NCI-H2081 treated with DMSO at 0.1 percent for 48 hours (cell line): ENCODE results near the gene ABCA1.
"Not testable (repeated sequence)": the region's sequence is repeated elsewhere in the genome, so short reads cannot be mapped to it uniquely, and the experiment has no call there.

Experiments
- DNase-seq: peaks from one replicate; lab custom pipeline; 2025; lab: John Stamatoyannopoulos, UW

The ABCA1 gene, protein sequence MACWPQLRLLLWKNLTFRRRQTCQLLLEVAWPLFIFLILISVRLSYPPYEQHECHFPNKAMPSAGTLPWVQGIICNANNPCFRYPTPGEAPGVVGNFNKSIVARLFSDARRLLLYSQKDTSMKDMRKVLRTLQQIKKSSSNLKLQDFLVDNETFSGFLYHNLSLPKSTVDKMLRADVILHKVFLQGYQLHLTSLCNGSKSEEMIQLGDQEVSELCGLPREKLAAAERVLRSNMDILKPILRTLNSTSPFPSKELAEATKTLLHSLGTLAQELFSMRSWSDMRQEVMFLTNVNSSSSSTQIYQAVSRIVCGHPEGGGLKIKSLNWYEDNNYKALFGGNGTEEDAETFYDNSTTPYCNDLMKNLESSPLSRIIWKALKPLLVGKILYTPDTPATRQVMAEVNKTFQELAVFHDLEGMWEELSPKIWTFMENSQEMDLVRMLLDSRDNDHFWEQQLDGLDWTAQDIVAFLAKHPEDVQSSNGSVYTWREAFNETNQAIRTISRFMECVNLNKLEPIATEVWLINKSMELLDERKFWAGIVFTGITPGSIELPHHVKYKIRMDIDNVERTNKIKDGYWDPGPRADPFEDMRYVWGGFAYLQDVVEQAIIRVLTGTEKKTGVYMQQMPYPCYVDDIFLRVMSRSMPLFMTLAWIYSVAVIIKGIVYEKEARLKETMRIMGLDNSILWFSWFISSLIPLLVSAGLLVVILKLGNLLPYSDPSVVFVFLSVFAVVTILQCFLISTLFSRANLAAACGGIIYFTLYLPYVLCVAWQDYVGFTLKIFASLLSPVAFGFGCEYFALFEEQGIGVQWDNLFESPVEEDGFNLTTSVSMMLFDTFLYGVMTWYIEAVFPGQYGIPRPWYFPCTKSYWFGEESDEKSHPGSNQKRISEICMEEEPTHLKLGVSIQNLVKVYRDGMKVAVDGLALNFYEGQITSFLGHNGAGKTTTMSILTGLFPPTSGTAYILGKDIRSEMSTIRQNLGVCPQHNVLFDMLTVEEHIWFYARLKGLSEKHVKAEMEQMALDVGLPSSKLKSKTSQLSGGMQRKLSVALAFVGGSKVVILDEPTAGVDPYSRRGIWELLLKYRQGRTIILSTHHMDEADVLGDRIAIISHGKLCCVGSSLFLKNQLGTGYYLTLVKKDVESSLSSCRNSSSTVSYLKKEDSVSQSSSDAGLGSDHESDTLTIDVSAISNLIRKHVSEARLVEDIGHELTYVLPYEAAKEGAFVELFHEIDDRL (N-terminal part only)

DNA sequence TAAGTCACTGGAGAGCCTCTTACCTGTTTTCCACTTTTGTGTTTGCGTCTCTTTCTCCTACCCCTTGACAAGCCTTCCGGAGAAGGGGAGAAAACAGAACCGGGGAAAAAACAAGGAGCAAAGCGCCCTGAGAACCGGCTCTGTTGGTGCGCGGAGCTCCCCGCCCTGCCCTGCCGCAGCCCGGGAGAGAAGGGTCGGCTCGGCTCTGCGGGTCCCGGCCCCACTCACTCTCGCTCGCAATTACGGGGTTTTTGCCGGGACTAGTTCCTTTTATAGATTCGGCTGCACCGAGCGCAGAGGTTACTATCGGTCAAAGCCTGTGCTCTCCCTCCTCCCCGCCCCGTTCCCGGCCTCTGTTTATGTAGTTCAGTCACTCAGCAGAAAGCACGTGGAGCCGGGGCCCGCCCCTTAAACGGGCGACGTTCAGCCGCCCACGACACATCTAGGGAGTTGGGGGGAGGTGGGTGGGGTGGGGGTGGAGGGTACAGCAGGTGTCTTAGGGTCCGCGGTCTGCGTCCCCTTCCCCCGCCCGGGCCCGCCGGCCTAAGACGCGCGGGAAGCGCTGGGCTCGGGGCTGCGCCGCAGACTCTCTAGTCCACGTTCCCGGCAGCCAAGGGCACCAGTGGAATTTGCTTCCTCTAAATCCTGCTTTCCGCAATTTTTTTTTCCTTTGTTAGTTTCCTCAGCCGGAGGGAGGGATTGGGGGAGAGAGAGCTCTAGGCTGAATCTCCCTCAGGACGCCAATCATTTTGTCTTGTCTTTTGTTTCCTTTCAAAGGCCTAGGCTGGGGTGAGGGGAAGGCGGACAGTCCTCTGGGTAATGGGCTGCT, at the start of gene ABCA1:
Gene ABCA1 (minus strand): TSS at position 244 of the 829 bp plus-strand sequence. CDS start 24,476 bp downstream, outside the sequence.
- no peak for DNase-seq

DNA sequence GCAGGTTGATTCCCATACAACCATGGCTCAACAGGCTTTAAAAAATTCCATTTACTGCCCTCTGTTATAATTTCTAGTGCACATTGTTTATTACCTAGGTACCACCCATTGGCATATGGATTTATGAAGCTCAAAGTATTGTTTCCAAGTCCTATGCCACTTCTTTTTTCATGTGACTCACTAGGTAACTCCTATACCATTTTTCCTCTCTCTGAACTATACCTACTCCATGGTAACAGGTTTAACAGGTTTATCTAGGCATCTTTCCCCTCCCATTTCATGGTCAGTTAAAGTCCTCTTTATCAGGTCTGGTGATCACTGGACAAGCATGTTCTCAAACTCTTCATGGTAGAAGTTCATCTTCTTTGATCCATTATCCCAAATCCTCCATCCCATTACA, 49.6 kb upstream of the ABCA1 start:
- no peak for DNase-seq

DNA sequence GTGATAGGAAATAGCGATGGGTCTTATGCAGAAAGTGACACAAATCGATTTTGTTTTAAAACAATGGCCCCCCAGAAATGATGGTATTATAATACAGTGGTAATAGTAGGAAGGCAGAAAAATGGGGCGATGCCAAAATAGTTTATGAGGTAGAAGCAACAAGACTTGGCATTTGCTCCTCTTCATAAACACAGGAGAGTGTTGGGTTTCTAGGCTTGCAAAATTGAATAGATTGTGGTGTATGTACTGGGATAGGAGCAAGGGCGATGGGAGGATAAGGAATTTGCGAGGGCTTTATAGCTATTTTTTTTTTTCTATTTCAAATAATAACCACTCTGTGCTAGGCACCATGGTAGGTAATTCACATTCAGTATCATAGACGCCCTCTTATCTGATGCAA, 49.2 kb upstream of the ABCA1 start:
- DNase-seq: no peak

DNA sequence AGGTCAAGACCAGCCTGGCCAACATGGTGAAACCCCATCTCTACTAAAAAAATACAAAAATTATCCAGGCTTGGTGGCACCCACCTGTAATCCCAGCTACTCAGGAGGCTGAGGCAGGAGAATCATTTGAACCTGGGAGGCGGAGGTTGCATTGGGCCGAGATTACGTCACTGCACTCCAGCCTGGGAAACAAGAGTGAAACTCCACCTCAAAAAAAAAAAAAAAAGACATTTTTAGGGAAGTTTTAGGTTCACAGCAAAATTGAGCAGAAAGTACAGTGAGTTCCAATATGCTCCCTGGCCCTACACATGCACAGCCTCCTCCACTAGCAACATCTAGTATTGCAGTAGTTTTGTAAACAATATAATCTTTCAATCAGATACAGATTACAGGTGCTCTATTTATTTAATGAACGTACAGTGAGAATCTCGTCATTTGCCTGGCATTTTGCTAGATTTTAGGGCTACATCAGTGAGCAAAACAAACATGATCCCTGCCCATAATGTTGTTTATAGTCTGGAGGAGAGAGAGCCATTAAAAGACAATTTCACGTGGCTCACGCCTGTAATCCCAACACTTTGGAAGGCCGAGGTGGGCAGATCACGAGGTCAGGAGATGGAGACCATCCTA, 48.1 kb upstream of the ABCA1 start:
- not testable (repeated sequence) for DNase-seq

DNA sequence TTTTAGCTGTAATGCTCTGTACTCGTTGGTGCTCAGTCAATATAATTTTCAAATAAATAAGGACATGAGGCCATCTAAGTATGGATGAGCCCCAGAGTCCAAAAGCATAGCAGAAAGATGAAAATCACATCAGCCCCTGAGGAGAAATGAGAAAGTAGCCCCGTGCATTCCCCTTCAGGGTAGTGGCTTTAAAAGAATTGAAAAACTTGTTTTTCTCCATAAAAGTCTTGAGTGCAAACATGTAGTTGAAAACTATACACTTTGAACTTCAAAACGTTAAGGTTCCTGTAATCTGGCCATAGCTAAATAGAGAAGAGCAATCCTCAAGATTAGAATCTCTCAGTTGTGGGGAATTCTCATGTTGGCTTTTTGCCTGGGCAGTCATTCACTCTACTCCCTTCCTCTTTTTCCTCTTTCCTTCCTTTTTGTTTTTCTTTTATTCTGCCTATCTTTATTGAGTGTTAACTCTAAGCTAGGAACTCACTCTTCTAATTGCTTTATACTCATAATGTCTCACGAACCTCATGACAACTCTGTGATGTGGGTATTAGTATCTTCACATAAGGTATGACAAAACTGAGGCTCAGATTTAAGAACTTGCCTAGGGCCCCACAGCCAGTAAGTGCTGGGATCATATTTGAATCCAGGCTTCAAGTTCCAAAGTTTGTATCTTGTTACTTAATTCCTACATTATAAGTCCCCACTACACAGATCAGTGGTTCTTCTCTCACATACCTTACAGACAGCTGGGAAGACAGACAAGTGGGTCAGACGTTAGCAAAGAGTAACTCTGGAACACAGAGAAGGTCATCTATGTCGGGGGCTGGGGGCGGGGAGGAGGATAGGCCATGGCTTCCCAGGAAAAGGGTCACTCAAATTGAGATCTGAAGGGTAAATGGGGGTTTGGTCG, 46.4 kb upstream of the ABCA1 start:
- no peak for DNase-seq

DNA sequence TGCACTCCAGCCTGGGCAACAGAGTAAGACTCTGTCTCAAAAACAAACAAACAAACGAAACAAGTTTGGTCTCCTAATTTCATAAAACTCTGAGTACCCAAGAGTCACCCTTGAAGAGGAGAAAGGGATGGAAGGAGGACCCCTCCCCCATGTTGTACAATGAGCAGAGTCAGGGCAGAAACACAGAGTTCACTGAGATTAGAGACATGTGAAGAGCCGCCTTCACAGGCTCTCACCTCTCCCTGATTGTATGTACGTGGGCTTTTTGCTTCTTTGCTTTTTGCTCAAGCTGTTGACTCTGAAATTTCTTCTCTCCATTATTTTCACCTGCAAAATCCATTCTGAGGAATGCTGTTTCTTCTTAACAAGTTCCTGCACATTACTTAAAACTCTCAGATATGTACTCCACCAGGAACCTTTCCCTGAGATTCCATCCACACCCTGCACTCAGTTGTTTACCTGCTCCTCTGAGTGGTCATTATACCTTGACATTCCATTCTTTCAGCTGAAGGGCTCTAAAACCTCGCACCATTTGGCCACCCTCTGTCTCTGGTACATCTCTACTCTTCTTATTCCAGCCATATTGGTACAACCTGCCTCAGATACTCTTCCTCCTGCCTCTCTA, 44.4 kb upstream of the ABCA1 start:
- no peak for DNase-seq

DNA sequence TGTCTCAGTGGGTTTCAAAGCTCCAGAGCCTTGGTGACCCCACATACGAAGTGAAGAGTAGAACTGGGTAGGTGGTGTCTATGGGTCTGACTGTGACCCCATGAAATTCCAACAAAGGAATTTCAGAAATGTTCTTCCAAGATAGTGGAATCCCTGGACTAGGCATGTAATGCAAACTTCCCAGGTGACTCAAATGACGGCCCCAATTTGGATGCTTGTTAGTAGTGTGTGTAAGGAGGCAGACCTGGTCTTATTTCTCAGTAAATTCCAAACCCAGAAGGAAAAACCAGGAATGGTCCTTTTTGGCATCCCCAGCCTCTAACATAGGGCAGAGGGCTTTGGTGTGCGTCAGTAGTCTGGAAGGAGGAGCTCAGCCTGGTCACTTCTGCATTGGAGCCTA, 43.6 kb upstream of the ABCA1 start:
- no peak for DNase-seq

DNA sequence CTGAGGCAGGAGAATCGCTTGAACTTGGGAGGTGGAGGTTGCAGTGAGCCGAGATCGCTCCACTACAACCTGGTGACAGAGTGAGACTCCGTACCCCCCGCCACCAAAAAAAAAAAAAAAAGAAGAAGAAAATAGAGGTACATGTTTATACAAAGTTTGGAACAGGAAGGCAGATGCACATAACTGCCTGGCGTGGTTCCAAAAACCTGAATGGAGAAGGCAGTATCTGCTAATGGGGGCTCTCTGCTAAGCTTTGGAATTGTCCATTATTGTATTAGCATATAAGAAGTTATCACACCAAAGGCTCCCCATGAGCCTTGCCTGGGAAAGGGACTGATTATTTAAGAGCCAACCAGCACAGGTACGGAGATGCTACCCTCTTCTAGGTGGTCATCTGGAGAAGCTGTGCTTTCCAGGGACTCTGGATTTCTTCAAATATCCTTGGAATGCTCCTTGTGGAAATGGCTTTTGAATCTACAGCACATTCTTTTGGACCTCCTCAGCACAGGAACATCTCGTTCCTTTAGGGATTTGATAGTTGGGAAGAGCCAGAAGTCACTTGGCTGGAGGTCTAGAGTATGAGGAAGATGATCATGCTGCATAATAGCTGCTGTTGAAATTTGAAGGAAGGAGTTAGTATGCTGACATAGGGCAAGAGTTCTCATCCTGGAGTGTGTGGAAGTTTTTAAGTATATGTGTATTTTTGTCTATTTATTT, 42.5 kb upstream of the ABCA1 start:
- no peak for DNase-seq

DNA sequence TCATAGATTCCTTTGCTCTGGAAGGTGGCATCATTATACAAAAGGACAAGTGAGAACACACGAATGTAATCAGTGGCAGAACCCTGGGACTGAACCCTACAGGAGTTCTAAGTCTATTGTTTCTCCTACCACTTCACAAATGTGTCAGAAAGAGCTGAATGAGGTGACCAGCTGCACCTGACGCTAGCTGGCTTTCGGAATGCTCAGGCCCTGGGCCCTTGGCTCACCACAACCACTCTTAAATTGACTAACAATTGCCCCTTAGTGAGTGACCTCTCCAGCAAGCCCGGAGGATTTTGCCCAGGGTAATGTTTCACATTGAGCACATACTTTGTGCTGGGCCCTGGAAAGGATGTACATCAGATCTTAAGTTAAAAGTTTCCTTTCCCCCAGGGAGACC, 41.2 kb upstream of the ABCA1 start:
- no peak for DNase-seq

DNA sequence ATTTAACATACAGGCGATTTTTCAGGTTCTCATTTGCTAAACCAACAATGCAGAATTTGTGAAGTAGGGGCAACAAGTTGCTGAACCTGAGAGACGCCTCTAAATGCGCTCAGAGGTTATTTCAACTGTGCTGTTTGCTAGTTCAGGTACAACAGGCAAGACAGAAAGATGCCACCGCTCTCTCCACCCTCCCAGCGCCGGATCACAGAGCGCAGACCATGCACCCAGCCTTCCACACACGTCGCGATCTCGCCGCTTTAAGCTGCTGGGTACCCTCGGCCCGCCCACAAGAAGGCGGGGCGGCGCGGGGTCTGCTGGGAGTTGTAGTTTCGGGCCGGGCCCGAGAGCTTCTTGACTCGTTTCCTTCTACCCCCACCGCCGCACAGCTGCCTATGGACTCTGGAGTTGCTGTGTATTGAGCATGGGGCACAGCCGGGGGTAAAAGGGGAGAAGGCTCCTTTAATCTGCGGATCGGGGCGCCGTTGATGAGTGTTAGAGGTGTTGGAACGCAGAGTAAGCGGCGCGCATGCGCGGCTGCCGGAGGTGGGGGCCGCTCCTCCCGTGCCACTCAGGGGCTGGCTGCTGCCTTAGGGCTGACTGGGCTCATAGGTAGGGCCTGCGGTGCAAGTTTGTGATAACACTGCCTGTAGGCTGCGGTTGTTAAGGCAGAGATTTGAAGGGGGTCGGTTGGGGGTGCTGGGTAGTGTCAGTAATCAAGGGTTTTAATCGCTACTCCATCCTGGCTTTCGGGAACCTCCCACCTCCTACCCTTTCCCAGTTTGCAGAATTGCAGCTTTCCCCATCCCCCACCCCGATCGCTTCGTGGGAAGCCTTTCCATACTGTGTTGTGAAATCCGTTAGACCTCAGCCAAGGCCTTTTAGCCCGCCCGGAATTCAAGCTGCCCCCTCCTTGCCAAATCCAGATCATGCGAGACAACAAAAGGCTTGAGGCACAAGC, 40.3 kb upstream of the ABCA1 start:
- peak; percentile 43 for DNase-seq

DNA sequence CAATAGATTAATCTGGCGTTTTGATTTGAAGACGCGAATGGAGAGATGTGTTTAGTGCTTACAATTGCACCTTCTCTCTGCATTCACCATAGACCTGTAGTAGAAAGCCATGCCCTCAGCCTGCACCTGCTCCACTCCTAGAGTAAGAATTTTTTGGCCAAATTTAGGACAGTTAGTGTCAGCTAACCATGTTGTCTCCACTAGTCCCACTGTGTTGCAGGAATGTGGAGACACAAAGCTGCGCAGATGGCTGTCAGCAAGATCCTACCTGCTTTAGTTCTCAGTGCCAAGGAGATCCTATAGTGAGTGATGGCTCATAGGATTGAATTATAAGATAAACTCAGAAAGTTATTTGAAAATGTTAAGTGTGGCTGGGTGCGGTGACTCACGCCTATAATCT, 35.1 kb upstream of the ABCA1 start:
- no peak for DNase-seq

DNA sequence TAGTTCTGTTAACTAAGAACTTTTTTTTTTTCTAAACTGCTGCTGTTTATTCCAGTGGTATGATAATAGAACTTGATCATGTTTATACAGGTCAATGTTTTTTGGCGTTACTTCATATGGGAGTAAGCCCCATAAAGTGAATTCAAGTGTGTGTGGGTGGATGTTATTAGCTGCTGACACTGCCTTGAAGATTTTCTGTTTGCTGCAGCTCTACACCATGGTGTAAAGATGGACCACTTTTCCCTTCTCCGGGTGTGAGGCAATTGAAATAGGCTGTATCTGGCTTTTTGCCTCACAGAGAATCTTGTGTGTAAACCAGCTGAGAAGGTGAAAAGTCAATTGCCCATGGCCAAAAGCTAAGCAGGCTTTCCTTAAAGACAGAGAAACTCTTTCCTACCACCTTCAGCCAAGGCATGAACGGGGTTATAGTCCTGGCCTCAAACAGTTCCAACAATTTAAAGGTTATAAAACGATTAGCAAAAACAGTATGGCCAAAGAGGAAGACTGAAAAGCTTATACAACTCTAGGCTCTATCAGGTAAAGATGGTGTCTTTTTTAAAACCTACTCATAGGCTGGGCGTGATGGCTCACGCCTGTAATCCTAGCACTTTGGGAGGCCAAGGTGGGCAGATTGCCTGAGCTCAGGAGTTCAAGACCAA, 33.9 kb upstream of the ABCA1 start:
- DNase-seq: no peak

DNA sequence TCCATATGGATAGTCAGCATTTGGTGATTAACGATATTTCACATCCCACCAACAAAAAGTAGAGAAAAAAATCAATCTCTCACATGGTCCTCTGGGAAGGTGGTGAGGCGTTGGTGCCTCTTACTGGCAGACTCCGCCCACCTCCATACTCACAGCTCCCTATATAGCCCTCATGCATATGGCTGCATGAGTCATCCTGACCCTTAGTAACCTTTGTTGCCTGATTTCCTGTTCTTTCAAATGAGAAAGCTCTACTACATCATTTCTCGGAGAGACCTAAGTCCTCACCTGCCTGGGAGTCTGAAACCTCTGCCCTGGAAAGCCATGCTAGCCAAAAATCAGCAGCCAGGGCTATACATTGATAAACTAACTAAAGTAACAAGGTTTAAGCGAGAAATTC, 33.3 kb upstream of the ABCA1 start:
- DNase-seq: no peak

DNA sequence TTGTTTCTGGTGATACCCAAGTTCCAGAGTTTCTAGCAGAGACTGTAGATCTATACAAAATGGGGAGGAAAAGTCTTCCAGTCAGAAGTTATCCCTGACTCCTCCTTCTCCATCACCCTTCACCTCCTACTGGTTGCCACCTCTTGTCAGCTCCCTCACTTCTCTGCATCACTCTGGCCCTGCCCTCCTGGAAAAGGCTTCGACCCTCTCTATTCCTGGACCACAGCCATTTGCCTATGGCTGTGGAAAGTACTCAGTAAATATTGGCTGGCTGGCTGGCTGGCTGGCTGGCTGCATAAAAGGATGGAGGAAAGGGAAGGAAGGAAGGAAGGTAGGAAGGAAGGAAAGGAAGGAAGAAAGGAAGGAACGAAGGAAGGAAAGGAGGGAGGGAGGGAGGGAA, 32.7 kb upstream of the ABCA1 start:
- DNase-seq: no peak

DNA sequence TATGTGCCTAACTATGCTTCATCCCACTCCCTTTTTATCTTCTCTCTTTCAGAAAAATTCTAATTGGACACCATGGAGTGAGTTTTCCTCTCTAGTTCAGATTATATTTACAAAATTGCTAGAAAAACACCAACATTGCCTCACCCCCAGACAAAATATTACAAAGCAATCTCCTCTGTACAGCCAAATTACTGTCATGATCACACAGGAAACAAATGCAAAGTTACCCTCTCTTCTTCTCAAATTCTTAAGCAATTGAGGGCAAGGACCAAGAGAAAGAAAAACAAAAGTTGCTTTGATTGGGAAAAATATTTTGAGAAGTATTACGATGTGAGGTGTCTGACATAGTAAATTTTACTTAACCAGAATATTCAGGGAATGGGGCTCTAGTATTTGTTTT, 30.8 kb upstream of the ABCA1 start:
- no peak for DNase-seq

DNA sequence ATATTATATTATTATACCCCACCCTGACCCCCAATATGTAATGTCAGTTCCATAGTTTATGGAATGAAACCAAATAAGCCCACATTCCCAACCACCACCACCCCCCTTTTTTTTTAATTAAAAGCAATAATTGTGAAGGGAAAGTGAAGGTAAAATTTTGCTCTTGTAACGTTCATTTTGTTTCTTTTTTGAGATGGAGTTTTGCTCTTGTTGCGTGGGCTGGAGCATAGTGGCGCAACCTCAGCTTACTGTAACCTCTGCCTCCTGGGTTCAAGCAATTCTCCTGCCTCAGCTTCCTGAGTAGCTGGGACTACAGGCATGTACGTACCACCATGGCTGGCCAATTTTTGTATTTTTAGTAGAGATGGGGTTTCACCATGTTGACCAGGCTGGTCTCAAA, 30.1 kb upstream of the ABCA1 start:
- DNase-seq: not testable (repeated sequence)

DNA sequence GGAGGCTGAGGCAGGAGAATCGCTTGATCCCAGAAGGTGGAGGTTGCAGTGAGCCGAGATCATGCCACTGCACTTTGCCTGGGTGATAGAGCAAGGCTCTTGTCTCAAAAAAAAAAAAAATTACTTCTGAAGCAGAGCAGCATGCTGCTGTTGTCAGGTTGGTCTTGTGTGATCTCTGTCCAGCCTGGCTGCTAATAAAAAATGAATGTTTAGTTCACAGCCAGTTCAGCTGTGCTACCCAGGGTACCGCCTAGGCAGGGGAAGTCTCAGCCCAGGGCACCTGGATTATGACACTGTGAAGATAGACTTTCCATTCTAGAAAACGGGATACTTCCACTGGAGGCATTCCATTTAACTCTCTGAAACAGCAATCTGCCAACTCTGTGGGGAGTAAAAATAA, 23.5 kb upstream of the ABCA1 start:
- no peak for DNase-seq
